Breast epithelium (tissue), 3 donors: ENCODE results near the gene SPATA33.

Experiments used
- POLR2A ChIP-seq: fragments of 450-650 bp; IDR thresholded peaks from one replicate; pipeline ENCODE4 v1.6.1; 2016; ENCODE audit warnings: antibody characterized with exemption, mild to moderate bottlenecking, moderate library complexity
- POLR2AphosphoS5 ChIP-seq, 3 donors: sonication (generic); formaldehyde crosslinking; IDR thresholded peaks; one replicate each; pipeline ENCODE4 v1.6.1; 2017; ENCODE audit warnings: antibody characterized with exemption in 3 of 3
- TF ChIP-seq, protein P1 (sequence below), 3 donors: fragments of 450-650 bp; IDR thresholded peaks; one replicate each; pipeline ENCODE4 v1.5.1; 2016 to 2017; ENCODE audit warnings: antibody characterized with exemption in 3 of 3, mild to moderate bottlenecking in 3 of 3, moderate library complexity in 3 of 3

GRCh38 chr16:89655062-89655643 is 2.5 kb upstream of the SPATA33 start:
- TF ChIP-seq, protein P1, sequence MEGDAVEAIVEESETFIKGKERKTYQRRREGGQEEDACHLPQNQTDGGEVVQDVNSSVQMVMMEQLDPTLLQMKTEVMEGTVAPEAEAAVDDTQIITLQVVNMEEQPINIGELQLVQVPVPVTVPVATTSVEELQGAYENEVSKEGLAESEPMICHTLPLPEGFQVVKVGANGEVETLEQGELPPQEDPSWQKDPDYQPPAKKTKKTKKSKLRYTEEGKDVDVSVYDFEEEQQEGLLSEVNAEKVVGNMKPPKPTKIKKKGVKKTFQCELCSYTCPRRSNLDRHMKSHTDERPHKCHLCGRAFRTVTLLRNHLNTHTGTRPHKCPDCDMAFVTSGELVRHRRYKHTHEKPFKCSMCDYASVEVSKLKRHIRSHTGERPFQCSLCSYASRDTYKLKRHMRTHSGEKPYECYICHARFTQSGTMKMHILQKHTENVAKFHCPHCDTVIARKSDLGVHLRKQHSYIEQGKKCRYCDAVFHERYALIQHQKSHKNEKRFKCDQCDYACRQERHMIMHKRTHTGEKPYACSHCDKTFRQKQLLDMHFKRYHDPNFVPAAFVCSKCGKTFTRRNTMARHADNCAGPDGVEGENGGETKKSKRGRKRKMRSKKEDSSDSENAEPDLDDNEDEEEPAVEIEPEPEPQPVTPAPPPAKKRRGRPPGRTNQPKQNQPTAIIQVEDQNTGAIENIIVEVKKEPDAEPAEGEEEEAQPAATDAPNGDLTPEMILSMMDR (IDR thresholded peaks at IDR 0.05): no peak
- TF ChIP-seq POLR2A (no peak), POLR2AphosphoS5 (IDR thresholded peaks at IDR 0.05) (no peak)
